HepG2 (cell line): ENCODE data around the gene CDC42SE1. TPM values are rescaled to one million over a fixed set of nuclear protein-coding genes. Genes with fewer than 3 reads are reported as not detected.

Experiments
- CENPT ChIP-seq: sonication (generic); formaldehyde crosslinking; IDR thresholded peaks from 2 replicates; pipeline ENCODE4 v1.8.0; 2022; ENCODE audit warnings: low read depth, mild to moderate bottlenecking, moderate library complexity, missing genetic modification reagents
- FOXO4 ChIP-seq: sonication (generic); formaldehyde crosslinking; conservative IDR thresholded peaks from 2 replicates; pipeline ENCODE4 v1.8.1; 2023; ENCODE audit warnings: missing genetic modification reagents
- GRHL1 ChIP-seq: sonication (generic); formaldehyde crosslinking; conservative IDR thresholded peaks from 2 replicates; pipeline ENCODE4 v1.8.0; 2022; ENCODE audit warnings: missing genetic modification reagents
- HOMEZ ChIP-seq: IDR thresholded peaks from 2 replicates; pipeline ENCODE4 v1.6.1; 2016; ENCODE audit warnings: low read depth
- ISL2 ChIP-seq: sonication (generic); formaldehyde crosslinking; IDR thresholded peaks from 2 replicates; pipeline ENCODE4 v1.5.0; 2020; ENCODE audit warnings: missing genetic modification reagents
- POGZ ChIP-seq: sonication (generic); formaldehyde crosslinking; IDR thresholded peaks from 2 replicates; pipeline ENCODE4 v1.4.0; 2020; ENCODE audit warnings: mild to moderate bottlenecking, missing genetic modification reagents
- RNF2 ChIP-seq: fragments of 450-650 bp; conservative IDR thresholded peaks from 2 replicates; pipeline ENCODE4 v1.6.1; 2016; ENCODE audit warnings: low read depth
- SALL2 ChIP-seq: sonication (generic); formaldehyde crosslinking; IDR thresholded peaks from 2 replicates; pipeline ENCODE4 v1.8.1; 2023; ENCODE audit warnings: mild to moderate bottlenecking, missing genetic modification reagents, inconsistent platforms
- TAF15 ChIP-seq: fragments of 200-400 bp; formaldehyde crosslinking; IDR thresholded peaks from one replicate; pipeline ENCODE4 v1.6.1; 2018; ENCODE audit warnings: mild to moderate bottlenecking, low read depth, low read length; ENCODE audit not compliant: poor library complexity, severe bottlenecking
- THAP11 ChIP-seq: IDR thresholded peaks from 2 replicates; pipeline ENCODE4 v1.6.1; 2016; ENCODE audit warnings: missing biosample characterization, missing genetic modification reagents
- THYN1 ChIP-seq: sonication (generic); formaldehyde crosslinking; IDR thresholded peaks from 2 replicates; pipeline ENCODE4 v1.8.1; 2023; ENCODE audit warnings: low read depth, mild to moderate bottlenecking, moderate library complexity, missing genetic modification reagents, borderline replicate concordance
- ZBTB25 ChIP-seq: IDR thresholded peaks from 2 replicates; pipeline ENCODE4 v1.6.1; 2018; ENCODE audit warnings: missing genetic modification reagents
- ZC3H13 ChIP-seq: sonication (generic); formaldehyde crosslinking; IDR thresholded peaks from 2 replicates; pipeline ENCODE4 v1.8.1; 2023; ENCODE audit warnings: mild to moderate bottlenecking, missing genetic modification reagents, moderate library complexity
- ZNF24 ChIP-seq: fragments of 450-650 bp; IDR thresholded peaks from 2 replicates; pipeline ENCODE4 v1.6.1; 2017; ENCODE audit warnings: antibody characterized with exemption, mild to moderate bottlenecking
- ZNF274 ChIP-seq: sonication (generic); formaldehyde crosslinking; IDR thresholded peaks from 2 replicates; pipeline ENCODE4 v1.5.1; 2020; ENCODE audit warnings: mild to moderate bottlenecking, missing genetic modification reagents
- ZNF30 ChIP-seq: sonication (generic); formaldehyde crosslinking; IDR thresholded peaks from 2 replicates; pipeline ENCODE4 v1.5.0; 2020; ENCODE audit warnings: mild to moderate bottlenecking, missing genetic modification reagents
- ZNF382 ChIP-seq: sonication (generic); formaldehyde crosslinking; IDR thresholded peaks from 2 replicates; pipeline ENCODE4 v1.5.0; 2020; ENCODE audit warnings: missing genetic modification reagents, mild to moderate bottlenecking, borderline replicate concordance
- ZNF605 ChIP-seq: sonication (generic); formaldehyde crosslinking; IDR thresholded peaks from 2 replicates; pipeline ENCODE4 v1.8.0; 2022; ENCODE audit warnings: mild to moderate bottlenecking, missing genetic modification reagents
- ZNF720 ChIP-seq: sonication (generic); formaldehyde crosslinking; IDR thresholded peaks from 2 replicates; pipeline ENCODE4 v1.4.0; 2020; ENCODE audit warnings: missing genetic modification reagents
- ZNF75D ChIP-seq: sonication (generic); formaldehyde crosslinking; IDR thresholded peaks from 2 replicates; pipeline ENCODE4 v1.8.1; 2023; ENCODE audit warnings: missing genetic modification reagents, mild to moderate bottlenecking, borderline replicate concordance
- ZNF776 ChIP-seq: sonication (generic); formaldehyde crosslinking; IDR thresholded peaks from 2 replicates; pipeline ENCODE4 v1.4.0; 2020; ENCODE audit warnings: mild to moderate bottlenecking, missing genetic modification reagents
- ZNF83 ChIP-seq: sonication (generic); formaldehyde crosslinking; IDR thresholded peaks from 2 replicates; pipeline ENCODE4 v1.4.0; 2020; ENCODE audit warnings: missing genetic modification reagents, mild to moderate bottlenecking, borderline replicate concordance
- ZNF883 ChIP-seq: sonication (generic); formaldehyde crosslinking; IDR thresholded peaks from 2 replicates; pipeline ENCODE4 v1.5.1; 2020; ENCODE audit warnings: mild to moderate bottlenecking, missing genetic modification reagents; ENCODE audit errors: not compliant biosample characterization
- ZSCAN21 ChIP-seq: sonication (generic); formaldehyde crosslinking; IDR thresholded peaks from 2 replicates; pipeline ENCODE4 v1.8.0; 2022; ENCODE audit warnings: mild to moderate bottlenecking, missing genetic modification reagents, moderate library complexity, borderline replicate concordance
- polyA plus RNA-seq, 8 experiments: library from polyadenylated mRNA; depleted of rRNA in 3 of 8; stranded (reverse) in 7 of 8; unstranded in 1 of 8; fragments of >200 nt; fragmentation: Illumina TruSeq in 4 of 8; extraction: Trizol in 4 of 8; gene quantifications; 2 replicates each; pipeline versions ENCODE4 v1.2.1 to v1.2.3, GENCODE V29; 2011 to 2016; ENCODE audit warnings: low read depth in 4 of 8, missing spikeins in 1 of 8, mixed read lengths in 1 of 8; ENCODE audit not compliant: insufficient read depth in 1 of 8
- total RNA-seq, 5 experiments: library from RNA; depleted of rRNA; stranded (reverse); fragments of >200 nt; fragmentation: Illumina TruSeq; extraction: Trizol; gene quantifications; 2 replicates each; pipeline ENCODE4 v1.2.3, GENCODE V29; 2016; ENCODE audit warnings: low read depth in 1 of 5

Gene CDC42SE1
- total and polyA plus RNA-seq, 2 of the 13 experiments (the other 11 are each of a cell fraction or from before 2014, with no cell fraction given), result 17.6 to 17.9 TPM

- 0 out of 2 replicates have a peak, but pooled peaks have one; percentile 23 for TF ChIP-seq HOMEZ
- no peak for TF ChIP-seq ZNF75D (CRISPR knock-in tag)
- TF ChIP-seq ZNF776 (CRISPR knock-in tag), result no peak
- TF ChIP-seq SALL2 (CRISPR knock-in tag), result peak; percentile 79
- no peak; the same call in 1 of the 2 replicates for TF ChIP-seq ISL2 (CRISPR knock-in tag)
- TF ChIP-seq ZNF274 (CRISPR knock-in tag), result peak; percentile 74; the same call in 1 of the 2 replicates
- no peak for TF ChIP-seq ZNF720 (CRISPR knock-in tag)
- TF ChIP-seq POGZ (CRISPR knock-in tag), result peak; percentile 25; the same call in 1 of the 2 replicates
- no peak for TF ChIP-seq GRHL1 (CRISPR knock-in tag)
- peak; percentile 80 for TF ChIP-seq ZNF605 (CRISPR knock-in tag)
- TF ChIP-seq ZC3H13, result 0 out of 2 replicates have a peak, but pooled peaks have one; percentile 53
- TF ChIP-seq ZNF24, result no peak
- no peak for TF ChIP-seq RNF2
- TF ChIP-seq THAP11 (CRISPR knock-in tag), result peak; percentile 97
- TF ChIP-seq ZNF30, result no peak
- TF ChIP-seq ZNF382 (CRISPR knock-in tag), result no peak
- no peak for TF ChIP-seq FOXO4 (CRISPR knock-in tag)
- TF ChIP-seq ZNF883, result peak; percentile 66
- no peak for TF ChIP-seq TAF15
- TF ChIP-seq ZSCAN21 (CRISPR knock-in tag), result peak; percentile 65
- TF ChIP-seq THYN1 (CRISPR knock-in tag), result no peak
- TF ChIP-seq ZNF83, result no peak
- TF ChIP-seq ZBTB25 (CRISPR knock-in tag), result no peak
- TF ChIP-seq CENPT (CRISPR knock-in tag), result no peak
These were observed 50.9 kb downstream of the CDC42SE1 start, which contains the start of gene PRUNE1 (continued) for GRCh38 chr1:151008244-151009205.
